ENCODE data around the gene GLTP. TPM values are rescaled to one million over a fixed set of nuclear protein-coding genes. Genes with fewer than 3 reads are reported as not detected.
A peak's percentile ranks its signal among the peaks of the same experiment; 100 is the strongest.
"Not testable (repeated sequence)": the region's sequence is repeated elsewhere in the genome, so short reads cannot be mapped to it uniquely, and the experiment has no call there.

Gene GLTP
- total and polyA plus RNA-seq, 2 of the 13 experiments (the other 11 are each of a cell fraction or from before 2014, with no cell fraction given): 10.7 to 12.9 TPM

- TF ChIP-seq ZSCAN9 (CRISPR knock-in tag; IDR thresholded peaks at IDR 0.05; ENCODE audit: borderline replicate concordance): 0 out of 2 replicates have a peak, but pooled peaks have one; percentile 24
- no peak for TF ChIP-seq ZNF713 (CRISPR knock-in tag; IDR thresholded peaks at IDR 0.05)
- peak; percentile 76 for TF ChIP-seq NFYC (CRISPR knock-in tag; IDR thresholded peaks at IDR 0.05)
- TF ChIP-seq, protein P1, sequence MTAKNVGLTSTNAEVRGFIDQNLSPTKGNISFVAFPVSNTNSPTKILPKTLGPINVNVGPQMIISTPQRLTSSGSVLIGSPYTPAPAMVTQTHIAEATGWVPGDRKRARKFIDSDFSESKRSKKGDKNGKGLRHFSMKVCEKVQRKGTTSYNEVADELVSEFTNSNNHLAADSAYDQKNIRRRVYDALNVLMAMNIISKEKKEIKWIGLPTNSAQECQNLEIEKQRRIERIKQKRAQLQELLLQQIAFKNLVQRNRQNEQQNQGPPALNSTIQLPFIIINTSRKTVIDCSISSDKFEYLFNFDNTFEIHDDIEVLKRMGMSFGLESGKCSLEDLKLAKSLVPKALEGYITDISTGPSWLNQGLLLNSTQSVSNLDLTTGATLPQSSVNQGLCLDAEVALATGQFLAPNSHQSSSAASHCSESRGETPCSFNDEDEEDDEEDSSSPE (CRISPR knock-in tag; IDR thresholded peaks at IDR 0.05): peak; percentile 15; the same call in 1 of the 2 replicates
- TF ChIP-seq ZNF563 (CRISPR knock-in tag; IDR thresholded peaks at IDR 0.05): no peak
Measured at GRCh38 chr12:109880043-109880931, at the start of gene GLTP (continued).

- H3K9me3 ChIP-seq (ENCODE audit: low read length); H3K4me2 ChIP-seq (ENCODE audit: low read depth, low read length); FAIRE-seq; H3K4me3 ChIP-seq (replicated peaks in 1 of 3; ENCODE audit: insufficient read depth in 1 of 3, low read depth in 2 of 3, low read length in 3 of 3); in situ Hi-C loops (cut with HindIII; ENCODE audit: extremely low pct_ligation_motif_present, low pct_unique_long_range_greater_than_20kb); H2AFZ ChIP-seq (ENCODE audit: low read length); BruUV-seq (replicated peaks); POLR2A ChIA-PET; CTCF ChIA-PET (ENCODE audit: low intra/inter-chr PET ratio, low total read pairs); H3K79me2 ChIP-seq (ENCODE audit: insufficient read depth, low read length); H3K9ac ChIP-seq (ENCODE audit: insufficient read depth, low read depth, low read length); ATAC-seq; H4K20me1 ChIP-seq (ENCODE audit: insufficient read depth, low read length); H3K27ac ChIP-seq (ENCODE audit: extremely low read length, insufficient read depth, low read length); H3K27me3 ChIP-seq (ENCODE audit: control insufficient read depth in 1 of 2, insufficient read depth in 2 of 2, low read length in 2 of 2); DNase-seq (ENCODE audit: low spot score): not testable (repeated sequence)
- intact Hi-C loops (cut with micrococcal nuclease; ENCODE audit: unreplicated experiment): loop anchor here (5.0 kb wide), 1 partner anchor 77 kb away; no protein-coding TSS in a partner anchor
- 96% methylated on average over 14 of the region's 14 CpGs for WGBS (ENCODE audit: low lambda C conversion rate)
- H3K4me1 ChIP-seq (ENCODE audit: insufficient read depth, low read length): peaks cover 25% of the 10 kb centered on the region
- peaks cover 6 to 22% of the 10 kb centered on the region in 2 experiments for H3K36me3 ChIP-seq (replicated peaks in 1 of 2; ENCODE audit: control insufficient read depth in 1 of 2, insufficient read depth in 2 of 2, low read length in 2 of 2)
Measured at GRCh38 chr12:109929326-109929725, 49.0 kb upstream of the GLTP start.
